HepG2 (cell line): ENCODE results near the gene FBLN5. TPM values are rescaled to one million over a fixed set of nuclear protein-coding genes. Genes with fewer than 3 reads are reported as not detected.
A peak's percentile ranks its signal among the peaks of the same experiment; 100 is the strongest.

Experiments
- NR2C2 ChIP-seq: sonication (generic); formaldehyde crosslinking; IDR thresholded peaks from 2 replicates; pipeline ENCODE4 v1.4.0; 2020; ENCODE audit warnings: missing genetic modification reagents, mild to moderate bottlenecking, moderate library complexity, borderline replicate concordance
- SOX6 ChIP-seq, 2 experiments: fragments of 450-650 bp in 1 of 2; sonication (generic) in 1 of 2; formaldehyde crosslinking in 1 of 2; IDR thresholded peaks; 2 replicates each; pipeline versions ENCODE4 v1.4.0 to v1.6.1; 2017 to 2020; ENCODE audit warnings: antibody characterized with exemption in 1 of 2, mild to moderate bottlenecking in 1 of 2, missing genetic modification reagents in 1 of 2
- ZNF501 ChIP-seq: sonication (generic); formaldehyde crosslinking; IDR thresholded peaks from 2 replicates; pipeline ENCODE4 v1.5.1; 2020; ENCODE audit warnings: mild to moderate bottlenecking, moderate library complexity, missing genetic modification reagents
- ZNF543 ChIP-seq: sonication (generic); formaldehyde crosslinking; IDR thresholded peaks from 2 replicates; pipeline ENCODE4 v1.4.0; 2020; ENCODE audit warnings: mild to moderate bottlenecking, missing genetic modification reagents
- polyA plus RNA-seq, 8 experiments: library from polyadenylated mRNA; depleted of rRNA in 3 of 8; stranded (reverse) in 7 of 8; unstranded in 1 of 8; fragments of >200 nt; fragmentation: Illumina TruSeq in 4 of 8; extraction: Trizol in 4 of 8; gene quantifications; 2 replicates each; pipeline versions ENCODE4 v1.2.1 to v1.2.3, GENCODE V29; 2011 to 2016; ENCODE audit warnings: low read depth in 4 of 8, missing spikeins in 1 of 8, mixed read lengths in 1 of 8; ENCODE audit not compliant: insufficient read depth in 1 of 8
- total RNA-seq, 5 experiments: library from RNA; depleted of rRNA; stranded (reverse); fragments of >200 nt; fragmentation: Illumina TruSeq; extraction: Trizol; gene quantifications; 2 replicates each; pipeline ENCODE4 v1.2.3, GENCODE V29; 2016; ENCODE audit warnings: low read depth in 1 of 5
- TF ChIP-seq, protein P1 (sequence below): sonication (generic); formaldehyde crosslinking; IDR thresholded peaks from 2 replicates; pipeline ENCODE4 v1.4.0; 2020; ENCODE audit warnings: missing genetic modification reagents, borderline replicate concordance
- TF ChIP-seq, protein P2 (sequence below): sonication (generic); formaldehyde crosslinking; conservative IDR thresholded peaks from 2 replicates; pipeline ENCODE4 v1.4.0; 2020; ENCODE audit warnings: mild to moderate bottlenecking, missing genetic modification reagents, moderate library complexity

The FBLN5 gene
- total and polyA plus RNA-seq, 2 of the 13 experiments (the other 11 are each of a cell fraction or from before 2014, with no cell fraction given) = 0.38 to 0.77 TPM

DNA sequence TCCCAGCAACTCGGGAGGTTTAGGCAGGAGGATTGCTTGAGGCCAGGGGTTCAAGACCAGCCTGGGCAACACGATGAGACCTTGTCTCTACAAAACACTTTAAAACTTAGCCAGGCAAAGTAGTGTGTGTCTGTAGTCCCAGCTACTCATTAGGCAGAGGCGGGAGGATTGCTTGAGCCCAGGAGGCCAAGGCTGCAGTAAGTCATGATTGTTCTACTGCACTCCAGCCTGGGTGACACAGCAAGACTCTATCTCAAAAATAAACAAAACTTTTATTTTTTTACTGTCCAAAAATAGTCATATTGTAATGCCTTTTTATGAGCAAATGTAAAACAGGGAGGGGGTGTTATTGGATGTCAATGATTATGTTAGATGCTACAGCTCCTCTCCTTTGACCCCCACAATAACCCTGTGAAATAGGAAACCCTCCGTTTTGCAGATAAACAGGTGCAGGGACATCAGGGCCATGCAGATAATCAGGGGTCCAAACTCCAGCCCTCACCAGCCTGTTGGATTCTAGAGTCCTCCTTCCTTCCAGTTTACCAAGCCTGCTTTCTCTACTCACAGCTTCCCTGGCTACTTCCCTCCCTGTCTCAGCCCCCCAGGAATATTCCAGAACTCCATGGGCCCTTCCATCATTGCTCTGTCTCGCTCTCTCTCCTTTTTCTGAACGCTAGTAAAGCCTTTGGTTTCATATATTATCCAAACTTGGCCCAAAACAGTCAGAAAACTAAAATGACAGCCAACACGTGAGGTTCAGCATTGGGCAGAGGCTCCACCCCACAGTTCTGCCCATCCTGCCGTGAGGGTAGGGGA lies 5.9 kb upstream of the FBLN5 start (continued):
- TF ChIP-seq, protein P1, sequence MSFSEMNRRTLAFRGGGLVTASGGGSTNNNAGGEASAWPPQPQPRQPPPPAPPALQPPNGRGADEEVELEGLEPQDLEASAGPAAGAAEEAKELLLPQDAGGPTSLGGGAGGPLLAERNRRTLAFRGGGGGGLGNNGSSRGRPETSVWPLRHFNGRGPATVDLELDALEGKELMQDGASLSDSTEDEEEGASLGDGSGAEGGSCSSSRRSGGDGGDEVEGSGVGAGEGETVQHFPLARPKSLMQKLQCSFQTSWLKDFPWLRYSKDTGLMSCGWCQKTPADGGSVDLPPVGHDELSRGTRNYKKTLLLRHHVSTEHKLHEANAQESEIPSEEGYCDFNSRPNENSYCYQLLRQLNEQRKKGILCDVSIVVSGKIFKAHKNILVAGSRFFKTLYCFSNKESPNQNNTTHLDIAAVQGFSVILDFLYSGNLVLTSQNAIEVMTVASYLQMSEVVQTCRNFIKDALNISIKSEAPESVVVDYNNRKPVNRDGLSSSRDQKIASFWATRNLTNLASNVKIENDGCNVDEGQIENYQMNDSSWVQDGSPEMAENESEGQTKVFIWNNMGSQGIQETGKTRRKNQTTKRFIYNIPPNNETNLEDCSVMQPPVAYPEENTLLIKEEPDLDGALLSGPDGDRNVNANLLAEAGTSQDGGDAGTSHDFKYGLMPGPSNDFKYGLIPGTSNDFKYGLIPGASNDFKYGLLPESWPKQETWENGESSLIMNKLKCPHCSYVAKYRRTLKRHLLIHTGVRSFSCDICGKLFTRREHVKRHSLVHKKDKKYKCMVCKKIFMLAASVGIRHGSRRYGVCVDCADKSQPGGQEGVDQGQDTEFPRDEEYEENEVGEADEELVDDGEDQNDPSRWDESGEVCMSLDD (CRISPR knock-in tag) = no peak
- TF ChIP-seq ZNF501 (CRISPR knock-in tag) = peak; percentile 48
- TF ChIP-seq ZNF543 = no peak
- TF ChIP-seq, protein P2, sequence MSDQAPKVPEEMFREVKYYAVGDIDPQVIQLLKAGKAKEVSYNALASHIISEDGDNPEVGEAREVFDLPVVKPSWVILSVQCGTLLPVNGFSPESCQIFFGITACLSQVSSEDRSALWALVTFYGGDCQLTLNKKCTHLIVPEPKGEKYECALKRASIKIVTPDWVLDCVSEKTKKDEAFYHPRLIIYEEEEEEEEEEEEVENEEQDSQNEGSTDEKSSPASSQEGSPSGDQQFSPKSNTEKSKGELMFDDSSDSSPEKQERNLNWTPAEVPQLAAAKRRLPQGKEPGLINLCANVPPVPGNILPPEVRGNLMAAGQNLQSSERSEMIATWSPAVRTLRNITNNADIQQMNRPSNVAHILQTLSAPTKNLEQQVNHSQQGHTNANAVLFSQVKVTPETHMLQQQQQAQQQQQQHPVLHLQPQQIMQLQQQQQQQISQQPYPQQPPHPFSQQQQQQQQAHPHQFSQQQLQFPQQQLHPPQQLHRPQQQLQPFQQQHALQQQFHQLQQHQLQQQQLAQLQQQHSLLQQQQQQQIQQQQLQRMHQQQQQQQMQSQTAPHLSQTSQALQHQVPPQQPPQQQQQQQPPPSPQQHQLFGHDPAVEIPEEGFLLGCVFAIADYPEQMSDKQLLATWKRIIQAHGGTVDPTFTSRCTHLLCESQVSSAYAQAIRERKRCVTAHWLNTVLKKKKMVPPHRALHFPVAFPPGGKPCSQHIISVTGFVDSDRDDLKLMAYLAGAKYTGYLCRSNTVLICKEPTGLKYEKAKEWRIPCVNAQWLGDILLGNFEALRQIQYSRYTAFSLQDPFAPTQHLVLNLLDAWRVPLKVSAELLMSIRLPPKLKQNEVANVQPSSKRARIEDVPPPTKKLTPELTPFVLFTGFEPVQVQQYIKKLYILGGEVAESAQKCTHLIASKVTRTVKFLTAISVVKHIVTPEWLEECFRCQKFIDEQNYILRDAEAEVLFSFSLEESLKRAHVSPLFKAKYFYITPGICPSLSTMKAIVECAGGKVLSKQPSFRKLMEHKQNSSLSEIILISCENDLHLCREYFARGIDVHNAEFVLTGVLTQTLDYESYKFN = peak; percentile 72
- no peak for TF ChIP-seq NR2C2 (CRISPR knock-in tag)
- TF ChIP-seq SOX6 (IDR thresholded peaks at IDR 0.05) = no peak
- TF ChIP-seq SOX6 (CRISPR knock-in tag; IDR thresholded peaks at IDR 0.05) = no peak
